Breast epithelium (tissue), 4 donors: ENCODE data around the gene MFRP. TPM values are rescaled to one million over a fixed set of nuclear protein-coding genes. Genes with fewer than 3 reads are reported as not detected.
A peak's percentile ranks its signal among the peaks of the same experiment; 100 is the strongest.

Experiments used
- DNase-seq, 2 donors: peaks; one replicate each; pipeline ENCODE4 v3.0.0-alpha.2; 2019; ENCODE audit warnings: low spot score in 2 of 2
- H3K27ac ChIP-seq, 2 donors: fragments of 200-600 bp; sonication (generic) in 1 of 2; one replicate each; pipeline ENCODE4 v1.5.1; 2016 to 2019; ENCODE audit warnings: mild to moderate bottlenecking in 1 of 2
- H3K27me3 ChIP-seq, 2 donors: fragments of 200-600 bp; sonication (generic) in 1 of 2; one replicate each; pipeline versions ENCODE4 v1.5.1 to v1.6.0; 2017 to 2019; ENCODE audit warnings: control low read depth in 1 of 2, mild to moderate bottlenecking in 1 of 2
- H3K36me3 ChIP-seq: fragments of 200-600 bp; one replicate; pipeline ENCODE4 v1.5.1; 2019
- H3K4me1 ChIP-seq, 2 donors: fragments of 200-600 bp; sonication (generic); one replicate each; pipeline ENCODE4 v1.5.1; 2016 to 2019; ENCODE audit warnings: control low read depth in 1 of 2
- H3K4me3 ChIP-seq, 3 donors: fragments of 200-600 bp; sonication (generic); 1 replicate in 2 of 3; 2 replicates in 1 of 3; pipeline ENCODE4 v1.5.1; 2016 to 2019; ENCODE audit warnings: mild to moderate bottlenecking in 3 of 3, moderate library complexity in 2 of 3
- H3K9me3 ChIP-seq, 2 donors: fragments of 200-600 bp; sonication (generic) in 1 of 2; one replicate each; pipeline ENCODE4 v1.5.1; 2016 to 2019; ENCODE audit warnings: control low read depth in 1 of 2
- POLR2A ChIP-seq: fragments of 450-650 bp; IDR thresholded peaks from one replicate; pipeline ENCODE4 v1.6.1; 2016; ENCODE audit warnings: antibody characterized with exemption, mild to moderate bottlenecking, moderate library complexity
- POLR2AphosphoS5 ChIP-seq, 3 donors: sonication (generic); formaldehyde crosslinking; IDR thresholded peaks; one replicate each; pipeline ENCODE4 v1.6.1; 2017; ENCODE audit warnings: antibody characterized with exemption in 3 of 3
- intact Hi-C: fragments of 100-400 bp; cut with DNase I; formaldehyde crosslinking; loops from one replicate; pipeline ENCODE4 v1.15.1; 2023; ENCODE audit warnings: low total_unique reads
- total RNA-seq, 3 donors: library from RNA; depleted of rRNA; stranded (reverse); fragments of >200 nt; gene quantifications; one replicate each; pipeline ENCODE4 v1.1.0, GENCODE V29; 2016
- TF ChIP-seq, protein P1 (sequence below), 3 donors: fragments of 450-650 bp; IDR thresholded peaks; one replicate each; pipeline ENCODE4 v1.5.1; 2016 to 2017; ENCODE audit warnings: antibody characterized with exemption in 3 of 3, mild to moderate bottlenecking in 3 of 3, moderate library complexity in 3 of 3

The MFRP gene
- total RNA-seq, 3 donors from 2014 or later: 0.16 TPM; not detected in 2

- TF ChIP-seq POLR2AphosphoS5 (IDR thresholded peaks at IDR 0.05): no peak
- TF ChIP-seq POLR2A: no peak
- TF ChIP-seq, protein P1, sequence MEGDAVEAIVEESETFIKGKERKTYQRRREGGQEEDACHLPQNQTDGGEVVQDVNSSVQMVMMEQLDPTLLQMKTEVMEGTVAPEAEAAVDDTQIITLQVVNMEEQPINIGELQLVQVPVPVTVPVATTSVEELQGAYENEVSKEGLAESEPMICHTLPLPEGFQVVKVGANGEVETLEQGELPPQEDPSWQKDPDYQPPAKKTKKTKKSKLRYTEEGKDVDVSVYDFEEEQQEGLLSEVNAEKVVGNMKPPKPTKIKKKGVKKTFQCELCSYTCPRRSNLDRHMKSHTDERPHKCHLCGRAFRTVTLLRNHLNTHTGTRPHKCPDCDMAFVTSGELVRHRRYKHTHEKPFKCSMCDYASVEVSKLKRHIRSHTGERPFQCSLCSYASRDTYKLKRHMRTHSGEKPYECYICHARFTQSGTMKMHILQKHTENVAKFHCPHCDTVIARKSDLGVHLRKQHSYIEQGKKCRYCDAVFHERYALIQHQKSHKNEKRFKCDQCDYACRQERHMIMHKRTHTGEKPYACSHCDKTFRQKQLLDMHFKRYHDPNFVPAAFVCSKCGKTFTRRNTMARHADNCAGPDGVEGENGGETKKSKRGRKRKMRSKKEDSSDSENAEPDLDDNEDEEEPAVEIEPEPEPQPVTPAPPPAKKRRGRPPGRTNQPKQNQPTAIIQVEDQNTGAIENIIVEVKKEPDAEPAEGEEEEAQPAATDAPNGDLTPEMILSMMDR (IDR thresholded peaks at IDR 0.05): no peak
- Histone ChIP-seq H3K4me1 (peaks cover 8 to 16% of the 10 kb centered on the region in 2 donors), H3K27ac (peak overlapping the region in 1 of 2 donors; percentile 93), H3K36me3 (no peaks in the 10 kb centered on the region), H3K27me3 (peaks cover 0 to 2% of the 10 kb centered on the region in 2 donors), H3K9me3 (no peaks in the 10 kb centered on the region), H3K4me3 (peak overlapping the region; percentile 64 to 87 (median 81))
- intact Hi-C loops: loop anchor here (1.0 kb wide), 1 partner anchor 21 kb away; no protein-coding TSS in a partner anchor
- no peak for DNase-seq
Measured at GRCh38 chr11:119338965-119339588, 7.4 kb downstream of the MFRP start.

- TF ChIP-seq POLR2A (no peak), POLR2AphosphoS5 (IDR thresholded peaks at IDR 0.05) (no peak)
- TF ChIP-seq, protein P1 (IDR thresholded peaks at IDR 0.05): peak; percentile 68 to 81 (median 74)
- peak overlapping the region in 1 of 2 donors; percentile 43 for H3K27ac ChIP-seq
- H3K4me1 ChIP-seq: peaks cover 8 to 16% of the 10 kb centered on the region in 2 donors
- peak overlapping the region in 2 of 3 donors; percentile 81 to 87 for H3K4me3 ChIP-seq
- intact Hi-C loops: loop anchor here (1.0 kb wide), 1 partner anchor 20 kb away; no protein-coding TSS in a partner anchor
- peaks cover 0 to 2% of the 10 kb centered on the region in 2 donors for H3K27me3 ChIP-seq
- H3K9me3 ChIP-seq: no peaks in the 10 kb centered on the region
- no peak for DNase-seq
- no peaks in the 10 kb centered on the region for H3K36me3 ChIP-seq
Measured at GRCh38 chr11:119338318-119338890, 8.1 kb downstream of the MFRP start.

DNA sequence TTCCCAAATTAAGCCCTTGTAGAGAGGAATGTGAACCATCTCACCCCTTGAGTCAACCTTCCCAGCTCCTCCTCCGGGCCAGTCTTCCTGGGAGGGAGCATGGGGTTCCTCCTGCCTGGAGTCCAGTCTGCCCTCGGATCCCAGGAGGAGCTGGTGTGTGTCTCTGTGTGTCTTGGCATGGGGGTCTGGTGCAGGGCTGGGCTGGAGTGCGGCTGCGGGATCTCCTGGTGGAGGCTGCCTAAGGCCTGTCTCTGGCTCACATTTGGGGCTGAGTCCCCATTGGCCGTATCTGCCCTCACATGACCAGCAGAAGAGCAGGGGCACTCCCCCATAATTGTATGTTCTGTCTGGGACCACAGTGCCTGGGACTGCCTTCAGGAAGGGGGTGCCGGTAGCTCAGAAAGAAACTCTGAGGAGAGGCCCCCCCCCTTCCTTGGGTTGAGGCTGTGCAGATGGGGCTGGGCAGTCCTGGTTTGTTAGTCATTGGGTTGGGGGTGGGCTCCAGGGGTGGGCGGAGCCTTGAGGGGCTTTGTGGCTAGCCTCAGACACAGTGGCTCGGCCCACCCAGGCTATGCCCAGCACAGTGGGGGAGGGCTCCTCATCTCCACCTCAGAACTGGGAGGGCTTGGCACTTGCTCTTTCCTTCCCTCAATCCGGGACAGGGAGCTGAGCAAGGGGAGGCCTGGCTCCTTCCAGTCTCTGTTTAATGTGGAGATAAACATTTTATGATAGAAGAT, 8.8 kb downstream of the MFRP start:
- Histone ChIP-seq H3K36me3 (no peaks in the 10 kb centered on the region), H3K27me3 (peaks cover 0 to 2% of the 10 kb centered on the region in 2 donors), H3K4me3 (no peak overlapping the region), H3K9me3 (no peaks in the 10 kb centered on the region), H3K27ac (peak overlapping the region in 1 of 2 donors; percentile 43), H3K4me1 (peaks cover 8 to 16% of the 10 kb centered on the region in 2 donors)
- DNase-seq: no peak
- intact Hi-C loops: loop anchor here (1.0 kb wide), 1 partner anchor 19 kb away; no protein-coding TSS in a partner anchor
- TF ChIP-seq, protein P1 (IDR thresholded peaks at IDR 0.05): no peak
- no peak for TF ChIP-seq POLR2AphosphoS5 (IDR thresholded peaks at IDR 0.05)
- no peak for TF ChIP-seq POLR2A

DNA sequence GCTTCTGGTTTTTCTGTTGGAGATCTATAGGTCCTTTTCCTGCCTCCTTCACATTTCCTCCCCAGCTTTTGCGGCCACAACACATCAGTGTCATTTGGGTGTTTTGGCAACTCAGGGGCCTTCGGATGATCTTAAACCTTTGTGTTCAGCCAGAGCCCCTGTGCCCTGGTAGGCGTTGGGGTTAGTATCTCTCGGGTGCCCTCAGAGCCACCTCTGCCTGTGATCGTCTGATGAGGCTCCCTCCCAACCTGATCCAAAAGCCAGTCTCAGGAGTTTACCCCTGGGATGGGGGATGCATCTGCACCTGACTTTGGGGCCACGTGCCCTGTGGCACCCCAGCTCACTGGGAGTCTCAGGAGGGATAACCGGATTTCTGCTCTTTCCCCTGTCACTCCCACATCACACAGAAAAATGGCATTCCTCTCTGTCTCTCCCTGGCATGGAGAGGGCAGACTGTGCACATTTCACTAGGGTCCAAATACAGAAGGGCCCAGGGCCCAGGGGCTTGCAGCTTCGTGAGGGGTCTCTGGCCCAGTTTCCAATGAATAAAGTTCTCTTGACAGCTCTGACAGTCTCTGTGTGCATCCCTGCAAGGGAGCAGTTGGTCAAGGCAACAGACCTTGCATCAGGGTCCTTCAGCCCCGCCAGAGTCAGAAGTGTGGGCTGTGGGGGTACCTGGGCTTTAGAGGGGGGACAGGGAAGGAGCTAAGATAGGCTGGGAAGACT, 9.6 kb downstream of the MFRP start:
- DNase-seq: no peak
- Histone ChIP-seq H3K4me3 (no peak overlapping the region), H3K4me1 (peaks cover 8 to 16% of the 10 kb centered on the region in 2 donors), H3K9me3 (no peaks in the 10 kb centered on the region), H3K27me3 (peaks cover 0 to 2% of the 10 kb centered on the region in 2 donors), H3K36me3 (no peaks in the 10 kb centered on the region), H3K27ac (no peak overlapping the region)
- TF ChIP-seq POLR2AphosphoS5 (IDR thresholded peaks at IDR 0.05): no peak
- no peak for TF ChIP-seq POLR2A
- TF ChIP-seq, protein P1 (IDR thresholded peaks at IDR 0.05): no peak
- intact Hi-C loops: no loop called here
